ENCODE data around the gene HMG20B. TPM values are rescaled to one million over a fixed set of nuclear protein-coding genes. Genes with fewer than 3 reads are reported as not detected.

Gene HMG20B
- polyA plus RNA-seq, 1 of the 3 experiments (the other 2 are of a cell fraction), result 92.0 TPM

- Histone ChIP-seq H3K27ac (ENCODE audit: low read depth in 2 of 2, low read length in 1 of 2) (no peak overlapping the region), H2AFZ (ENCODE audit: low read depth) (no peak overlapping the region), H4K20me1 (ENCODE audit: insufficient read depth) (peaks cover 23% of the 10 kb centered on the region), H3K9me2 (no peaks in the 10 kb centered on the region), H3K9ac (no peak overlapping the region), H3K27me3 (ENCODE audit: insufficient read depth) (no peaks in the 10 kb centered on the region), H3K79me2 (ENCODE audit: insufficient read depth) (peaks cover 23% of the 10 kb centered on the region; the same call in 1 of the 2 replicates), H3K4me1 (ENCODE audit: control insufficient read depth in 1 of 2, insufficient read depth in 2 of 2, low read depth in 1 of 2, low read length in 1 of 2) (no peaks in the 10 kb centered on the region), H3K36me3 (replicated peaks in 1 of 2; ENCODE audit: control insufficient read depth in 1 of 2, insufficient read depth in 2 of 2, low read length in 1 of 2) (peaks cover 8 to 41% of the 10 kb centered on the region in 2 experiments), H3K4me2 (no peak overlapping the region), H3F3A (replicated peaks; ENCODE audit: insufficient read depth) (no peaks in the 10 kb centered on the region), H3K9me3 (no peaks in the 10 kb centered on the region), H3K4me3 (ENCODE audit: low read depth in 2 of 2, low read length in 1 of 2) (no peak overlapping the region)
- 98% methylated on average over 14 of the region's 28 CpGs for WGBS (ENCODE audit: low lambda C conversion rate)
- no peak for DNase-seq
- POLR2A ChIA-PET, result no interaction called here
- TF ChIP-seq CTCF (IDR thresholded peaks at IDR 0.05) (peak; percentile 18; the same call in 1 of the 2 replicates), RXRA (IDR thresholded peaks at IDR 0.05; ENCODE audit: borderline replicate concordance, low read depth) (no peak), IRF3 (IDR thresholded peaks at IDR 0.05; ENCODE audit: low read depth, low read length) (no peak), RFX5 (IDR thresholded peaks at IDR 0.05; ENCODE audit: low read length) (no peak), TCF12 (IDR thresholded peaks at IDR 0.05) (no peak)
- CTCF ChIA-PET, result interaction anchor here (1.1 to 1.6 kb wide), 4 partner anchors 11 to 180 kb away, joined by 3 to 4 read pairs (median 4); no protein-coding TSS in a partner anchor
These were observed 46.1 kb upstream of the HMG20B start for GRCh38 chr19:3526507-3527237.

GRCh38 chr19:3527238-3527910 is 45.4 kb upstream of the HMG20B start:
- CTCF ChIA-PET, result interaction anchor here (0.7 to 1.6 kb wide), 5 partner anchors 10 to 179 kb away, joined by 3 to 4 read pairs (median 4); no protein-coding TSS in a partner anchor
- no peak for TF ChIP-seq CHD2 (IDR thresholded peaks at IDR 0.05; ENCODE audit: low read length, partially characterized antibody)
- TF ChIP-seq RFX5 (IDR thresholded peaks at IDR 0.05; ENCODE audit: low read length), result no peak
- TF ChIP-seq ZBTB33 (IDR thresholded peaks at IDR 0.05; ENCODE audit: borderline replicate concordance, low read depth), result no peak
- TF ChIP-seq USF2 (IDR thresholded peaks at IDR 0.05; ENCODE audit: borderline replicate concordance, low read depth, low read length), result no peak
- TF ChIP-seq JUND (IDR thresholded peaks at IDR 0.05), result no peak
- TF ChIP-seq REST (IDR thresholded peaks at IDR 0.05; ENCODE audit: low read depth, low read length), result no peak
- no peak for TF ChIP-seq YY1 (IDR thresholded peaks at IDR 0.05; ENCODE audit: low read depth)
- no peak for TF ChIP-seq CTCF (IDR thresholded peaks at IDR 0.05)

More at GRCh38 chr19:3527238-3527910, 45.4 kb upstream of the HMG20B start:
- POLR2A ChIA-PET, result no interaction called here
- no peak overlapping the region for H3K4me3 ChIP-seq (ENCODE audit: low read depth in 2 of 2, low read length in 1 of 2)
- no peak overlapping the region for H3K4me2 ChIP-seq
- H3K27me3 ChIP-seq (ENCODE audit: insufficient read depth), result no peaks in the 10 kb centered on the region
- H3K4me1 ChIP-seq (ENCODE audit: control insufficient read depth in 1 of 2, insufficient read depth in 2 of 2, low read depth in 1 of 2, low read length in 1 of 2), result no peaks in the 10 kb centered on the region
- no peaks in the 10 kb centered on the region for H3K9me3 ChIP-seq
- no peaks in the 10 kb centered on the region for H3F3A ChIP-seq (replicated peaks; ENCODE audit: insufficient read depth)
- H3K9me2 ChIP-seq, result no peaks in the 10 kb centered on the region
- H4K20me1 ChIP-seq (ENCODE audit: insufficient read depth), result peaks cover 16% of the 10 kb centered on the region
- no peak for DNase-seq
- 90% methylated on average over 10 of the region's 21 CpGs for WGBS (ENCODE audit: low lambda C conversion rate)
- no peak overlapping the region for H3K9ac ChIP-seq
- H2AFZ ChIP-seq (ENCODE audit: low read depth), result no peak overlapping the region
- H3K79me2 ChIP-seq (ENCODE audit: insufficient read depth), result peaks cover 16% of the 10 kb centered on the region; the same call in 1 of the 2 replicates
- no peak overlapping the region for H3K27ac ChIP-seq (ENCODE audit: low read depth in 2 of 2, low read length in 1 of 2)
- H3K36me3 ChIP-seq (replicated peaks in 1 of 2; ENCODE audit: control insufficient read depth in 1 of 2, insufficient read depth in 2 of 2, low read length in 1 of 2), result peaks cover 8 to 45% of the 10 kb centered on the region in 2 experiments
